LHCN-M2 (cell line): ENCODE measurements around the gene RAB12. TPM values are rescaled to one million over a fixed set of nuclear protein-coding genes. Genes with fewer than 3 reads are reported as not detected.
"Not testable (repeated sequence)": the region's sequence is repeated elsewhere in the genome, so short reads cannot be mapped to it uniquely, and the experiment has no call there.

ENCODE experiments used
- DNase-seq: peaks from one replicate; pipeline ENCODE4 v3.0.0-alpha.2; 2012; ENCODE audit warnings: low read depth
- total RNA-seq: library from RNA; depleted of rRNA; stranded (reverse); fragments of >200 nt; gene quantifications from 2 replicates; pipeline ENCODE4 v1.2.3, GENCODE V29; 2014

The RAB12 gene
- total RNA-seq, 1 experiment from 2014 or later, result 53.0 TPM

DNA sequence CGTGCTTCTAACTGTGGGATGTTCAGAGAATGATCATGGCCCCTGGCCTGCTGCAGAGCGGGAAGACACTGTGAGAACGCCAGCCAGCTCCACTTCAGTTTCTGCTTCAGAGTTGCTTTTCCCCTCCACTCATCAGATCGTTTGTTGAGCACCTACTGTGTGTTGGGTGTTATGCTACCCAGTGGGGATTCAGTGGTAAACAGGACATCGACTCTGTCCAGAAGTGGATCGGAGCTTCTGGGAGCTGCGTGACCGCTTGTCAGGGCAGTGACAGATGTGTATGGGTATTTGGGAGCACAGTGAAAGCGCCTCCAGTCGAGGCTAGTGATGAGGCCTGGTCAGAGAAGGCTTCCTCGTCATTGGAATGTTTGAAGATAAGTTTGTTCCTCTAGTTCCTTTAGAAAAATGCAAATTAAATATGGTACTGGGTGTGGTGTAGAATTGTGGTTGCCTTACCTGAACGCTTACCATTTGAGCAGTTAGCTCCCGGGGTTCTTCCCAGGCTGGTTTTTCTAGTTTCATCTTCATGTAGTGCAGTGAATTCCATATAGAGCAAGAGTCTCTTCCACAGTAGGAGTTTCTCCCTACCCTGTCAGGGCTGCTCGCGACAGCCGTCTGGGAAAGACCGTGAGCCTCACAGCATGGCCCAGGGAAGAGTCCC lies 2.8 kb downstream of the RAB12 start:
- no peak for DNase-seq

DNA sequence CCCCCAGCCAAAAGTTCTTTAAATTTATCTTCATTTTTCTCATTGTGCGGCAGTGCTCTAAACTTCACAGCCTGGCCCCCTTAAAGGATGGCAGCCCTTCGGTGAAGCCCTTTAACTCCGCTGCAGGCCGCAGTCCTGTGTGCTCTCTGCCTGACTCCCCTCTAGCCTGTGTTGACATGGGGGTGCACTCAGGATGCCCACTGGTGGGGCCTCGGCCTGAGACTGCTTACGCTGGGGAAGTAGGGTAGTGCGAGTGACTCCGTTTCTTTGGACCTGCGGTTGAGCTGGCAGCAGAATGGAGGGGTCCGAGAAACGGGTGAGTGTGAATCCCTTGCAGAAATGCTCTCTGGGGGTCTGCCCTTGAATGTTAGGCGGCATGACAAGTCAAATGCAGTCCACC lies 5.6 kb downstream of the RAB12 start:
- no peak for DNase-seq

- peak; percentile 92 for DNase-seq
These were observed 6.3 kb downstream of the RAB12 start for GRCh38 chr18:8615397-8616027.

DNA sequence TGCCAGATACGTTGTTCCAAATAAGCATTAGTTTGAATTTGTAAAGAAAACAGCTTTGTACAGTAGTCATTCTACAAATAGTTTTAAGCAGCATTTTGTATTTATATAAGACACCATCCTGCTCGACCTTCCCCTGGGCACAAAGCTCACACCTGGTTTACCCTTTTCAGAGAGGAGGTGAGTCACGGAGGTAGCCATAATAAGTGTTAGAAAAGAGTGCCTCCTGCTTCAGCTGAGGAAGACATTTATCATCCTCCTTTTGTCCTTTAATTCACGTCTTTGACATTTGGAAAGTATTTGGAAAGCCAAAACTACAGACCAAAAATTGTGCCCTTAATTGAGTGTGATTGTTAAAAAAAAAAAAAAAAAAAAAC lies 6.8 kb downstream of the RAB12 start:
- DNase-seq, result no peak

GRCh38 chr18:8617907-8618306 lies 8.7 kb downstream of the RAB12 start:
- no peak for DNase-seq

DNA sequence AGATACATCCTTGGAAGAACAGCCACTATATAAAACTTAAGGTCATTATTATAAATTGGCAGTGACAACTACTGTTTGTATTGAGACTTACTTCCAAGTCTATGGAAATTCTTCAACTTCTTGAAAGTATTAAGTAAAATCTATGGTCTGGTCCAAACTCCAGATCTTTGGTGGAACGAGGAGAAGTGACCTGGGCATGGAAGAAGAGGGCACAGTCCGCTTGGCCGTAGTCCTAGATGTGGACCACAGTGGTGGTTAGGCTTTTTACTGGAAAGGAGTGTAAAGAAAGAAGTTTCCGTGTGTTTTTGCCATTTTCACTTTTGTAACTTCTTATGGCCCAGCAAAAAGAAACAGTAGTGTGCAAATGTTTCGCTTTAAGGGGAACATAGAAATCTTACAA lies 9.8 kb downstream of the RAB12 start:
- DNase-seq, result no peak

DNA sequence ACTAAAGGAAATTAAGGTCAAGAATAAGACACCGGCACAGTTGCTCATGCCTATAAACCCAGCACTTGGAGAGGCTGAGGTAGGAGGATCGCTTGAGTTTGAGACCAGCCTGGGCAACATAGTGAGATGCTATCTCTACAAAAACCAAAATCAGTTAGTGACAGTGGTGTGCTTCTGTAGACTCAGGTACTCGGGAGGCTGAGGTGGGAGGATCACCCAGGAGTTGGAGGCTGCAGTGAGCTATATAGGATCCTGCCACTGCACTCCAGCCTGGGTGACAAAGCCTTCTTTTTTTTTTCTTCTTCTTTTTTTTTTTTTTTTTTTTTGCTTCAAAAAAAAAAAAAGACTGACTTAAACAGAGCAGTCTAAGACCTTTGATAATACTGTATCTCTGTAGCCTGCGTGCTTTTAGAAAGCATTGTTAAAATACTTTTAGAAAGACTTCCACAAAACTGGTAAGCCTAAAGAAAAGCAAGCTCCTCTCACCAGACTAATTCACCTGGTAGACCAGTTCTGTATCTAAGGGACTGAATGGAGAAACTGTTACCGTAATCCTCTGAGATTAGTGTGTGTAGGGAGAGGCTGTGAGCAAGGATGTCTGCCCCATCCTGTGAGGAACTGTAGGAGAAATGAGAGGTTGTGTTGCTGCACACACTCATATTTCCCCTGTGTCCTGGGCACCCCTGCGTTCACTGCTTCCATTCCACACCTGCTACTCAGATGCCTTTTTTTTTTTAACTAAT lies 10.8 kb downstream of the RAB12 start:
- no peak for DNase-seq

DNA sequence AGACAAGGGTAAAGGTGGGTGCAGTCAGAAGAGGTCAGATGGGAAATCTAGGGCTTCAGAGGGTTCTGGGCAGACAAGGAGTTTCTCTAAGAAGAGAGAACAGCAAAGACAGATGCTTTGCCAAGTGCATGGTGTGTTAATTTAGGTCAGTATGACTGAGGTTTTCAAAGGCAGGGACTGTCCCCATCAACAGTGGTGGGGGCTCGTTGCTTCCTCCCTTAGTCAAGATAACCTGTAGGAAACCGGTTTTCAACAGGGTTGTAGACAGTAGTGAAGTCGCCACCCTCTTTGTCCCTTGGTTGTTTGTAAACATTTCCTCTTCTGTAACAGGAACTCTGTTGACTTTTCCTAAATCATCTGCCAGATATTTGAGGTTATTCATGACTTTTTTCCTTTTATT lies 11.6 kb downstream of the RAB12 start:
- no peak for DNase-seq

- not testable (repeated sequence) for DNase-seq
These were observed 13.4 kb downstream of the RAB12 start for GRCh38 chr18:8622625-8623024.

DNA sequence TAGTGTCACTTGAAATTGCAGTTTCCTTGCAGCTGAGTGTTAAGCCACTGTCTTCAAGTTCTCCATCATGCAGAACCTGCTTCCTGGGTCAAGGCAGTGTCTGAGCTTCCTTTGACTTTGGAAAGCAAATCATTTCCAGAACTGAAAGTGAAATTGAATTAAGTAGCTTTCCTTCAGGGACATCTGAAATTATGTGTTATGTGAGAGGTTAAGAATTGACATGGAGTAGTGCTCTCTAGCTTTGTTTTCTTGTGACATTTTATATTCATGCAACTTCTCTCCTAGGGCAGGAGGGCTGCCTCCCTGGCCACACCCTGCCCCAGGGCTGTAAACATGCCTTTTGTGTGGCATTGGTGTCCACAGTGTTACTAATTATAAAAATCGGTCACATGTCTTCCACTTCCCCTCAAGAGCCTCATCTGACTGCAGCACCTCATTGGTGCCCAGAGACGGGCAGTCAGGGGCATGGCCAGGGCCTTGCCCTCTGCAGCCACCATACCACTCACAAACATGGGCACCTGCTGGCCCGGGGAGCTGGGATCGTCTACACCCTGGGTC lies 14.4 kb downstream of the RAB12 start:
- DNase-seq, result peak; percentile 1

GRCh38 chr18:8625461-8626092 lies 16.3 kb downstream of the RAB12 start:
- DNase-seq, result no peak

DNA sequence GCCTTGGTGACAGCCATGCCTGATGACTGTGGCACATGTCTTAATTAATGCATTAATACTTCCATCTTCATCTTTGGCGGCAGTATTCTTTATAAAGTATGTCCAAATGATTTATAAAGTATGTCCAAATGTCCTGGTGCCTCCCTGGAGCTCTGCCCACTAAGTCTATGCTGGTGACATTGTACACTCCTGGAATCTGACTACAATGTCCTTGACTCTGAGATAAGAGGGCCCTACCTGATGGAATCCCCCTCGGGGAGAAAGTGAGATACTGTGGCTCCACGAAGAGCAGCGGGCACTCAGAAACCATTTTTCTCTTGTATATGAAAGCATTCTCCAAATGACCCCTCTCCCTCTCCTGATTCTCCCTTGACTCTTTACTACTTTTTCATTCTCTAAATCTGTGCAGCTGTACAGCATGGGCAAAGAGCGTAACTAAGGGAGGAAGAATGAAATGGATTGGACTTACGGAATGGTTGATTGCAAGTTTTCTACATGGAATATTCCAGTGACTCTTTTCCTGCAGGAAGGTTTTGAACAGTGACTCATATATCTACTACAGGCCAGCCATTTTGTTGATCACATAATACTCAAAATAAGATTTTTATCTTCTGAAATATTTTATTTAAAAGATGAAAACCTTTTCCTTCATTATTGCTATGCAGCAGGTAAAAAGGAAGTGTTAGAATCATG lies 17.3 kb downstream of the RAB12 start:
- no peak for DNase-seq

GRCh38 chr18:8627107-8627472 lies 17.9 kb downstream of the RAB12 start:
- DNase-seq, result no peak

- DNase-seq, result no peak
These were observed 18.3 kb downstream of the RAB12 start for GRCh38 chr18:8627540-8627939.

GRCh38 chr18:8629602-8630001 lies 20.4 kb downstream of the RAB12 start:
- no peak for DNase-seq

- DNase-seq, result no peak
These were observed 21.3 kb downstream of the RAB12 start for GRCh38 chr18:8630546-8630945.

DNA sequence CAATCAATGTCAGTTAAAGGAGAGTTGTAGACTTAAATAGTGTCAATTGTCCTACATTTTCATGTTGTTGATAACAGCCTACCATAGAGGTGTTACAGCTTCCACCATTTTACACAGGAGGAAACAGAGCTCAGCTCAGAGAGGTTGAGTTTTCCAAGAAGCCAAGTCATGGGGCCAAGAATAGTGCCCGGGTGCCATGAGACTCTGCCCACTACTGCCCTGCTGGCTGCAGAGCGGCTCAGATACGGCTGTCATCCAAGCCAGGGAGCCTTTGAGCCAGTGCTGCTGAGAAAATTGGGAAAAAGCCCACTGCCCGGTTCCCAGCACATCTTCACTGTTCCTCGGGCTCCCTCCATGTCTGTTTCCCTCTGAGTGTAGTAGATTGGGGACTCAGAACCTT lies 22.0 kb downstream of the RAB12 start:
- DNase-seq, result no peak

DNA sequence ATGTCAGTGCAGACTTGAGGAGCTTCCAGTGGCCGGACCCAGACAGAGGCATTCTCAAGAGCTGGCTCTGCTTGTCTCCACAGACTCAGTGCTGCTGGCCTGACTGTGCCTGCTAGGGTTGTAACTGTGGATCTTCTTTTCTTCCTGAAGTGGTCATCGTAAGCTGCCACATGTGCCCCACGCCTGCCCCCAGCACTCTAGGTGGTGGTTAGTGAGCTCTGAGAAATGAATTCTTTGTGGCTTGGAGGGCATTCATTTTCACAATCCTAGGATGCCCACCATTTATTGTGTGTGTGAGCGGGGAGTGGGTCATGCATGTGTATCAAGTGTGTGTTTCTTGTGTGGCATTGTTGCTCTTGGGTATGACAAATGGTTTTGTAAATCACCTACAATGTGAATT lies 23.1 kb downstream of the RAB12 start:
- DNase-seq, result no peak

DNA sequence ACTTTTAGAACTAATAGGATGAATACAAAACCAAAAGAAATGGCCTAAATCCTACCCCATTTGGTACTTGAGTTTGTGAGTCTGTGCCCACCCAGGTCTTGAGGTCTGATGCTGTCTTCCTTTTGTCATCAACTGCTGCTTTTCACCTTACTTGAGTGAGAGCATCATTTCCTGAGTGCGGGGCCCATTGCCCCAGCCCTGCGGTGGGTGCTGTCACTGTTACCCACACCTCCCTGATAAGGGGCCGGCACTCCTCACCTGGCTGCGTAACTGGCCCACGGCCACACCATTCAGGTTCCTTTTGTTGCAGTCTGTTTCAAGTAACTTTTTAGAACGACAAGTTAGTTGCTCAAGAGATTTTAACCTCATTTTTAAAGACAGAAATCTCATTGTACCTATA lies 25.3 kb downstream of the RAB12 start:
- no peak for DNase-seq

DNA sequence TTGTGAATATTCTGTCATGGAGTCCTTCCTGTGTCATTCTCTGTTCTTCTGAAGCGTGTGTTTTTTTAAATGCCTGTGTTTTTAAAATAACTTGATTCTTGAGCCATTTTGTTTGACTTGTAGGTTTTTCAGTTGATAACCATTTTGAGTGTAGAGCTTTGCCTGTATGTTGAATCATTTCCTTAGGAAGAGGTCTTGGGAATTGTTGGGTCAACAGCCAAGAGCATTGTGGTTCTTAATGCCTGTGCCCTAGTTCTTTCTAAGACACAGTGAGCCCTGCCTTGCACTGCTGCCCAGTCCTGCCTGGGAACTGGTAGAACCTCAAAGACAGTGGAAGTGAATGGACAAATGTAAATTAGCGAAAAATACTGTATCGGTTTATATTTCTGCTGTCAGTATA lies 25.9 kb downstream of the RAB12 start:
- peak; percentile 3 for DNase-seq

- no peak for DNase-seq
These were observed 30.5 kb downstream of the RAB12 start for GRCh38 chr18:8639762-8640161.
